Tongue (tissue), 2 donors: Measurements from ENCODE around the gene ZBTB38. TPM values are rescaled to one million over a fixed set of nuclear protein-coding genes. Genes with fewer than 3 reads are reported as not detected.

Experiments
- DNase-seq: peaks from one replicate; pipeline ENCODE4 v3.0.0-alpha.2; 2015
- total RNA-seq: library from RNA; depleted of rRNA; stranded (reverse); fragments of >200 nt; gene quantifications from one replicate; pipeline ENCODE4 v1.2.3, GENCODE V29; 2014

The ZBTB38 gene
- total RNA-seq, 1 donor from 2014 or later = 71.2 TPM

GRCh38 chr3:141341536-141341935 lies 26.8 kb upstream of the ZBTB38 start:
- no peak for DNase-seq

- DNase-seq = no peak
These were observed 25.9 kb upstream of the ZBTB38 start for GRCh38 chr3:141342386-141342785.

DNA sequence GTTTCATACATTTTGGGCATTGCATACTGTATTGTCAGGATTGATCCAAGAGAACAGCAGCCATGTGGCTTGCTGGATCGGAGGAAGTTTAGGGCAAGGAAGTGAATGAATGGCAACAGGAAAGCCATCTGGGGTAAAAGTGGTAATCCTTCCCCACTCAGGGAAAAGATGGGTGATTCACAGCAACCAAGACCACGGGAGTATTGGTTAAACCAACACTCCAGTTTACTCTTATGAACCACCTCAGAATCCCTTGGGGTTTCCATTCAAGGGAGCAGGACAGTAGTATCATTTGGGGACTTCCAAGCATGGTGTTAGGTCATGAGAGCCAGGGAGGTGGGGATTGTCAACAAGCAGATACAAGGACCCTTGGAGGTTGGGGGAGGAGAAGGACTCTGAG lies 25.2 kb upstream of the ZBTB38 start:
- no peak for DNase-seq

DNA sequence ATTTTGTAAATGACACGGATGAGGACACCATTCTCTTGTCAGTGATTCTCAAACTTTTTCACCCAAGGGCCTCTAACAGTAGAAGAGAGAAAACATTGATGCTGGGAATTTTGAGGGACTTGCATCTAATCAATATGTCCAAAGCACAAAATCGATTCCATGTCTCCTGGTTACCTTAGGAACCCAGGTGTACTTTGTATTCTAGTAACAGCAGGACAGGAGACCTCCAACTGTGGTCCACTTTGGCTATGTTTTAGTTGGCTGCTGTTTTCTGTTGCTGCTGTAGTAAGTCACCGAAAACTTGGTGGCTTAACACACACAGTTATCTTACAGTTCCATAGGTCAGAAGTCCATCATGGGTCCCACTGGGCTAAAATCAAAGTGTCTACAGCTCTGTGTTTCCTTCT lies 24.4 kb upstream of the ZBTB38 start:
- DNase-seq = no peak

- DNase-seq = no peak
These were observed 22.8 kb upstream of the ZBTB38 start for GRCh38 chr3:141345528-141345927.

- DNase-seq = no peak
These were observed 22.3 kb upstream of the ZBTB38 start for GRCh38 chr3:141346007-141346406.

DNA sequence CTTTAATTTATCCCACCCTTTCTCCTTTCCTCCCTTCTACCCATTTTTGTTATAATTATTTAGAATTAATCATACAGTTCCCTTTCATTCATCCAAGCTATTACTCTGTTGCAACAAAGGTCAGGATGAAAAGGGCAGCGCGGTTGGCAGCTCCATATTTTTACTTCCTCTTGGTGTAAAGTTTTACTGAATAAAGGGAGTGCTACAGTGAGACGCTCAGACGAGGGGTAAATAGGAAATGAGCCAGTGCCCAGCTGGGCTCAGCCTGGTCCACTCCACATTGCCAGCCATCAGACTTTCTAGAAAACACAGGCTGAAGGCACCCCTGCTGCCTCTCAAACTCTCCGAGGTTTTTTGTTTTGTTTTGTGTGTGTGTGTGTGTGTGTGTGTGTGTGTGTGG lies 21.9 kb upstream of the ZBTB38 start:
- no peak for DNase-seq

DNA sequence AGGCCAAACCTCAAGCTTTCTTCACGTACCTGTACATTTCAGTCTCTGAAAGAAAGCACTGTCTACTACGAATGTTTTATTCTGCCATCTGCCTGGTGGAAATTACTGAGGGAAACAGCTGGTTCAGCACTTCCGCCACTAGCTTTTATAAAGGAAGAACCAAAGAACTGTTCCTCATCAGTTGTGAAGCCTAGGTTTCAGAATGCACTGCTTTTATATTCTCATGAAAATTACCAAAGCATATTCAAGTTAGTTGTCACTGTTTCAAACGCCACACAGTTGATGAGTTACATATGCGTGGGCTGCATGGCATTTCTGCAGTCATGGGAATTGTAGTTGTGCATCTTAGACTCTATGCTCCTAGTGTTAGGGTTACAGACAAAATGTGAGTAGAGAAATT lies 21.5 kb upstream of the ZBTB38 start:
- peak; percentile 5 for DNase-seq

- DNase-seq = no peak
These were observed 19.5 kb upstream of the ZBTB38 start for GRCh38 chr3:141348837-141349236.

GRCh38 chr3:141349711-141350110 lies 18.6 kb upstream of the ZBTB38 start:
- no peak for DNase-seq

DNA sequence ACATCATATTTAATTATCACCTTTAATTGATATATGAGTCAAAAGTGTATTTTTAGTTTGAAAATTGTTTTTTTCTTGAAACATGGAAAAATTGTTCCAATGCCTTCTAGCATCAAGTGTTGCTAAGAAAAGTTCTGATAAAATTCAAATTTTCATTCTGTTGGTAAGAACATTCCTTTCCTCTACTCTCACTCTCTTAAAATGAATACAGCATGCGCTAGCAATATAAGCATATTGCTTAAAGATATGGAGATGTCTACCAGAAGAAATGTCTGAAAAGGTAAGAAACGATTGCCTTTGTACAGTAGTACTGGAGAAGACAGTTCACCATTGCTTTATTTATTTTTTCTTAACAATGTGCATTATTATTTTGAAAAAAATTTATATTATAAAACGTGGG lies 17.6 kb upstream of the ZBTB38 start:
- no peak for DNase-seq

GRCh38 chr3:141352262-141352984 lies 15.9 kb upstream of the ZBTB38 start:
- DNase-seq = no peak

DNA sequence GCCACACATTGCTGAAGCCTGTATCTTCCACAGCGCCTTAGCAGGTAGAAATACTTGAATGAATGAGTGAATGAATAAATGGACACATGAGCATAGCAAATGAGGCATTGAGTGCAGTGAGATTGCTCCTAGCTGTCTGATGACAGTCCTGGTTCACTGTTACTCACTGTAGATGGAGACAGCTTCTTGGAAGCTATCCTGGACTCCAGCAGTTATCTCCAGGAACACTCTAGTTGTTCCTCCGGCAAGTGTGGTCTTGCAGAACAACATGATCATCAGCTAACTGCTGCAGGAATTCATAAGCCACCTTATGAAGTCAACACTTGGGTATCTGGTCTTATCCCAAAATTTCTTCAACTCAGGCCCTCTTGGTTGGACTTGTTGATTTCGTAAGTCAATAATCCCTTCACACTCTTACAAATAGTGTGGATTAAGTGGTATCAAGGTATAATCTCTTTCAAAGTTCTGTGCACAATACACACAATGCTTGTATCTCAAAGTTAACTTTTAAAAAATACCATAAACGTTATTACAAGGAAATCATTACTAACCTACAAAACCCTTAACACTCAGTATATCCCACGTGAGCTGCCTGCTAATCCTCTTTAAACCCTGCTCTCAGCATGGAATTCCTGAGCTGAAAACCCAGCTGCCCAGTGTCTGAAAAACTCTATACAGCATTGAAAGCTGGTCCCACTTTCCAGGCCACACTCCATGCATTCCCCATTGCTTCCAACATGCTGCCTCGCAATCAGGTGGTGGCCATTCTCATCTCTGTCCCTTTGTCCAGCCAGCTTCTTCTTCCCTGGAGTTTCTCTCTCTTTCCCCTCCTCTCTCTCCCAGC lies 14.4 kb upstream of the ZBTB38 start:
- DNase-seq = no peak

GRCh38 chr3:141354517-141354916 lies 13.8 kb upstream of the ZBTB38 start:
- DNase-seq = no peak

GRCh38 chr3:141355242-141355641 lies 13.1 kb upstream of the ZBTB38 start:
- DNase-seq = no peak

DNA sequence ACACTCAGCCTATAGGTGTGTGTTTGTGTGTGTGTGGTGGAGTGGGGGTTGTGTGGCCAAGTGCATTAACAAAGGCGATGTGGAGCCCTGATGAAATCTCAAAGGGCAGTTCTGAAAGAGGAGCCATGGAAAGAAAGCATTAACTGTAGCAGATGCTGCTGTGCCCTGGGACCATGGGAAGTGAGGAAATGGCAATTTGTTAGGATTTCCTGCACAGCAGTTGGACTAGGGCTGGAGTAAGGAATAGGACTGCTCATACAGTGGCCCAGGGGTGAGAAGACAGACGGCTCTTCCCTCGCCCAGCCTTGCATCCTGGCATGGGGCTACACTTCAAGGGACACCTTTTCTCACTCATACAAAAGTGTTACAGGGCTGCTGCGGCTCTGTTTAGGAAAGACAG lies 12.3 kb upstream of the ZBTB38 start:
- DNase-seq = no peak

- DNase-seq = peak; percentile 74
These were observed 7.3 kb upstream of the ZBTB38 start for GRCh38 chr3:141360888-141361598.

DNA sequence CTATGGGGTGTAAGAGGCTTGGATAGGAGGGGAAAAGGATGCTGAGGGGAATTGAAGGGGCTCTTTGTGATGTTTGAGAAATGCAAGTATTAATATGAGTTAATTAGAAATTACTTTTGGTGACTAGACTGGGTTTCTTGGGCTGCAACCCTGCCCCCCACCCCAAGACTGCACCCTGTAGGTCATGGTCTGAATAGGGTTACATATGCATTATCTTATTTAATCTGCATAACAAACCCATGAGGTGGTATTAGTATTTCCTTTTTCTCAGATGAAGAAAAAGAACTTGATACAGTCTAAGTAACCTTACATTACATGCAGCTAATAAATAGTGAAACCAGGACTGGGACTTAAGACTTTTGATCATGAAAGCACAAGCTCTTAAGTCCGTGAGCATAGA lies 5.6 kb upstream of the ZBTB38 start:
- DNase-seq = no peak

- no peak for DNase-seq
These were observed 3.1 kb upstream of the ZBTB38 start for GRCh38 chr3:141365201-141365600.

DNA sequence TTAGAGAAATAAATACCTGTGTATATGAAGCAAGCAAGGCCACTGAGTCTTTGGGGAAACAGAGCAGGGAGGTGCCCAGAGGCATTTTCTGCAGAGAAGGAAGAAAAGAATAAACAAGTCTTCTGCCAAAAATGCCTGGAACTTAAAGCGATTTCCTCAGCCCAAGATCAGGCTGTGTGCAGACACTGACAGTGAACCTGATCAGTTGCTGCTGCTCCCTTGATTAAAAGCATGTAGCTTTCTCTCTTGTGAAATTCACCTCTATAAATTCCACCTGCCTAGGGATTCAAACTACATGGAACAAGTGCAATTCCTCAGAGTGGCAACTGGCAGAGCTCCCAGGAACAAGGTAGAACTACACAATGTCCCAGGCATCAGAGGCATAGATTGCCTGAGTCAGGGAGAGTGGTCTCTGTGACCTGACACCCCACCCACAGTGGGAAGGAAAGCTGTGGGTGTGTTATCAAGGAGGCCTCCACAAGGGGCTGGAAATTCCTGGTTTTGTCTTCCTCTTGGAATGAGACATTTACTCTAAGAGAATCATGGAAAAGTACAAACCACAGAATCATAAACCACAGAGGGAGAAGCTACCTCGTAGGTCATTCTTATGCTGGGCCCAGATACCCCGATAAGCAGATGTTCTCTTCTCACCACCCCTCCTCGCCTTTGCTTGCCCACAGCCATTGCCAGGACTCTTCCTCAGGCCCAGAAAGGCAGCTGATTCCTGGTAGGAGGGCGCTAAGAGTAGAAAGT lies 1.8 kb upstream of the ZBTB38 start:
- DNase-seq = no peak

GRCh38 chr3:141367038-141367730 lies 1.1 kb upstream of the ZBTB38 start:
- no peak for DNase-seq
